HL-60/S4 (cell line): ENCODE data around the gene SLC38A8.

Experiments
- in situ Hi-C: fragments of 300-500 bp; cut with MboI; formaldehyde crosslinking; loops from 2 replicates; pipeline ENCODE4 v1.14.3; 2022; ENCODE audit warnings: low sequenced_read_pairs

The SLC38A8 gene

DNA sequence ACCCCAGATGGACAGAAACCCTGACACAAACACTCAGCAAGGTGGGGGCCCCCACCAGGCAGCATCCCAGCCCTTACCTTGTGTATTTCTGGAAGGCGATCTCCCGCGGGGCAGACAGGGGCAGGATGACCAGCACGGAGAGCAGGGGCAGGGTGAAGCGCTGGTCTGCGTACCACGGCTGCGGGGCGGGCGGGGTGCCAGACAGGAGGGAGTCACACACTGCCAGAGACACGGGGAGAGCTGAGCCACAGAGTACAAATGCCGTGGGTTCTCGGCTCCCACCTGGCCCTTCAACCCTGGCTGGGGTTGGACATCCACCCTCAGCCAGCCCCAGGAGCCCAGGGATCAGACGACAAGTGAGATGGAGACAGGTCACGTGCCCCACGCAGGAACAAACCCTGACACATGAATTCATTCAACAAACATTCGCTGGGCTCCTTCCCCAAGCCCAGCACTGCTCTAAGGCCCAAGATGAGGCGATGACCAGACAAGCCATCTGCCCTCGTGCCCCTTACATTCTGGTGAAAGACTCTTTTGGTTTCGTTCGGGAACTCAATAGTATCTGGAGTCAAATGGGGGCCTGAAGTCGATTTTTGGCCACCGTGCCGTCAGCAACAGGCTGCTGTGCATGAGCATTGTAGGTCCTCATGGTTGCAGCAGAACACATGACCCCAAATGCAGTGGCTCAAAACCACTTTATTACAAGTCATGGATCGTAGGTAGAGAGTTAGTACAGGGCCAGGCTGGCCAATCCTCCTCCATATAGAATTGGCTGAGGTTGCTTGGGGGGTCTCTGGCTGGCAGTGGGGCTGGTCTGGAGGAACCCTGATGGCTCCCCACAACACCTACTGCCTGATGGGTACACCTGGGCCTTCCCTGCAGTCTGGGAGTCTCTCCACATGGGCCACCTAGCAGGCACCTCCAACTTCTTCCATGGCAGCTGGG is 9.1 kb downstream of the SLC38A8 start:
- in situ Hi-C loops, result no loop called here

DNA sequence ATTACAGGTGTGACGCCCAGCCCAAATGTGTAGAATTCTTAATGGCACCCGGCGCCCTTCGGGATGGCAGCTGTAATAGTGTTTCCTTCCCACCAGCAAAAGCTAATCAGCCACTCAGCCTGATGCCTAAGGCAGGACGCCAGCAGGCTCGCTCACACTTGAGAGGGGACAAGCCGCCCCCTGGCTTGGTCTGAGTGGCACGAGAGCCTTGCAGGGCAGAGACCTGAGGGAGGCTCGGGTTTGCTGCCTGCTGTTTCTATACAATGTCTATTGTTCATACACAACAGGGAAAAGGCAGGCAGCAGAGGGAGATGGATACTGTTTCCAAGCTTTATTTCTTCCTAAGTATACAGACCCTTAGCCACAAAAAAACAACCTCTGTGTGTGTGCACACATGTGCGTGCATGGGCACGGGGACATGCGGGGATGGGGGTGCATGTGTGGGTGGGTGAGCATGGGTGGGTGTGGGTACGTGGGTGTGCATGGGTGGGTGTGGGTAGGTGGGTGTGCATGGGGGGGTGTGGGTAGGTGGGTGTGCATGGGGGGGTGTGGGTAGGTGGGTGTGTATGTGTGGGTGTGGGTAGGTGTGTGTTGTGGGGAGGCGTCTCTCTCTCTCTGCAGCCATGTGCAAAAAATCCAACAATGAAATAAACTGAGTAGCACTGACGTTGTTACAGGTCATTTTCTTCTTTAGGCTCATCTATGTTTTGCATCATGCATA is 10.0 kb downstream of the SLC38A8 start:
- in situ Hi-C loops, result no loop called here

DNA sequence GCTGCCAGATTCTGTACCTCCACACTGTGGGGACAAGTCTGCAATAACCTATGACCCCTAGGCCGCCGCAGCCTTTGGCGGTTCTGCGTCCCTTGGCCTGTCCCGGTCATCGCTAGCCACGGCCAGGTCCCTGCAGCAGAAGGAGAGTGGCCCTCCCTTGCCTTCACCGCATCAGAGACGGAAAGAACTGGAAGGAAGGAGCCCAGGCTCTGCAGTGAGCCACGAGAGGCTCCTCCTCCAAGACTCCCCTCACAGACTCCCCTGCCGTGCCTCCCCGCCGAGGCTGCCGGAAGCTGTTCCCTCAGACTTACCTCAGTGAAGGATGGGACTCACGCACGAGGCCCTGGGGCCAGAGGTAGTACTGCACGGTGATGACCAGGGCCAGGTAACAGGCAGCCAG is 11.0 kb downstream of the SLC38A8 start:
- in situ Hi-C loops, result no loop called here

DNA sequence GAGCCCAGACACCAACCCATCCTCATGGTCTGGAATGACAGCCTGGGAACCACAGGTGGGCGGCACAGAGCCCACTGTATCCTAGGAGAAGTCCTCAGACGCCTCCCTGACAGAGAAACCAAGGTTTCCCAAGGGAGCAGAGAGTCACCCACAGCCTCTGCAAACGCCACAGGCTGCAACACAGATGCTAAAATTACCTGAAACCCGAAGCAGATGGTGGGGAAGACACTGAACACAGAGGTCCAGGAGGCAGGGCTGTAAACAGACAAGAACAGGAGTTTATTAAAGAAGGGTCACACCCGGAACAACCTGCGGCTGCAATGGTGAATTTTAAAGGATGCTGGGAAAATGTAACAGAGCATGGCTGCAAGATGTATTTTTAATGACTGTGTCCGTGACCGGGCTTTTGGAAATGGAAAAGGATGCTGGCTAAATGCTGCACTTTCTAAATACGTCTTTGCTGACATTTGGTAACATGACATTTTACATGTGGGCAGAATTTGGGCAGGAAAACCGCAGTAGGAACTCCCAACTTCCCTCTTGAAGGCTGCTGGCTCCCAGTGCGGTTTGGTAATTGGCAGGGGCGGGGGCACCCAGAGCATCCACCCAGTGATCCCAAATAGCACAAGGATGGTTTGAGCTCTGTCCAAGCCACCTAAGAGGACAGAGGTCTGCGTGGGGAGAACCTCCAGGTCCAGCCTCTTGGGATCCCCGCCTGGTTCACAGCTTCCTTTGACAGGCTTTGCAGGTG is 13.1 kb downstream of the SLC38A8 start:
- in situ Hi-C loops, result no loop called here

DNA sequence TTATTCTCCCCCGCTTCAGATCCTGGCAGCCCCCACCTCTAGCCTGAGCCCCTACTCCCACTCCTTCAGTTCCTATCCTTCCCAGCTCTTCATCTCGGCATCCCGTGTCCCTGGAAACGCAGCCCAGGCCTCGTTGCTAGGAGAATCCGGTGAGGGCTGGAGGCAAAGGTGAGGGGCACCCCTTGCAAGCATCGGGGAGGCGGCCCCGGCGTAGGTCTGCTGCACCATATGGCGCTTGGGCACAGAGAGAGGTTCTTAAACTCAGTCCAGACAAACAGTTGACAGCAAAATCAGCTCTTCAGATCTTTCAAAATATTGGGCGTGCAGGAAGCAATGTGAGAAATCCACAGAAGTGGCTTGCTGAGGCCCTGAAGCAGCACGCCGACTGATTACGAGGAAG is 15.0 kb downstream of the SLC38A8 start:
- in situ Hi-C loops, result no loop called here

DNA sequence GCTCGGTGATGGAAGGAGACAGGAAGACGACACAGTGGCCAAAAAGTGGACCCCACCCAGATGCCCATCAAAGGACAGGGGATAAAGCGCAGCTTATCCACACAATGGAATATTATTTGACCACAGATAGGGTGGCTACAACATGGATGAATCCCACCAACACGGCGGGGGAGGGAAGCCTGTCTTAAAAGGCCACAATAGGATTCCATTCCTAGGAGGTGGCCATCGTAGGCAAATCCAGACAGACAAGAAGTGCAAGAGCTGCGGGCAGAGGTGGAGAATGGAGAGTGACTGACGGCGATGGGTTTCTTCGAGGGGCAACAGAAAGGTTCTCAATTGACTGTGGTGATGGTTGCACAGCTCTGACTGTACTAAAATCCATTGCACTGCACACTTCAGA is 16.0 kb downstream of the SLC38A8 start:
- in situ Hi-C loops, result no loop called here

DNA sequence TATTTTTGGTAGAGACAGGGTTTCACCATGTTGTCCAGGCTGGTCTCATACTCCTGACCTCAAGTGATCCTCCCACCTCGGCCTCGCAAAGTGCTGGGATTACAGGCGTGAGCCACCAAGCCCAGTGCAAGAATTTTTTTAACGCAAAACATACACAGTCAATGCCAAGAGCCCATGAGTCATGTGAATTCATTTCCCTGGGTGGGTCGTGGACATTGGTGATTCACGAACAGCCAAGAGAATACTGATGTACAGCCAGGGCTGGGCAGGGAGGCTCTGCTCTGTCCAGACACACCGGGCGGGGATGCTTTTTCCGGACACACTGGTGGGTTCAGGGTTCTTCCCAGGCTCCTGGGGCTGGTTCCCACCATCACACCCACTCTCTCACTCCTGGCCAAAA is 17.7 kb downstream of the SLC38A8 start:
- in situ Hi-C loops, result no loop called here

DNA sequence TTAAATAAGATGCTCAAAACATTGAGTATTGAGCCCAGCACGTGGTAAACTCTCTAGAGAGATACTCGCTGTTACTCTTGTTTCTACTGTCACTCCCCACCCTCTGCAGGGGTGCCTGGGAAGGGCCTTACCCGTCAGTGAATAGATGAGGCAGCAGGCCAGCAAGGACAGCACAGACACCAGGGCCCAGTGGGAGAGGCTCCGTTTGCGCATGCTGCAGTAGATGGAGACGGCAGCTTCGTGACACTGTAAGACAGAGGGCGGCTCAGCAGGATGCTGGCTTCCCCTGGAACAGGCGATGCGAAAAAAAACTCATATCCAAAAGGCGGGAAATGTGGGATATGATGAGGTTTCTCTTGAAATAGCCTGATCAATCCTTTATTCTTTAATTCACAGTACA is 20.0 kb downstream of the SLC38A8 start:
- in situ Hi-C loops, result no loop called here

DNA sequence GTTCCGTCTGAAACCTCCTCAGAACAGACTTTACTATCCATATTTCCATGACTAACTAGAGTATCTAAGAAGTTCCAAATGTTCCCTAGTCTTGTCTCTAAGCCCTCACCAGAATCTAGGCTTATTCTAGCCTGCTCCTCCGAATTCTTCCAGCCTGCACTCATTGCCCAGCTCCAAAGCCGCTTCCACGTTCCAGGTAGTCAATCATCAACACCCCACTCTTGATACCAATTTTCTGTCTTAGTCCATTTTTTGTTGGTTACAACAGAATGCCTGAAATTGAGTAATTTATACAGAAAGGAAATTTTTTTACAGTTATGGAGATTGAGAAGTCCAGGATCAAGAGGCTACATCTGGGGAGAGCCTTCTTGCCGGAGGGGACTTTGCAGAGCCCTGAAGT is 21.1 kb downstream of the SLC38A8 start:
- in situ Hi-C loops, result no loop called here

DNA sequence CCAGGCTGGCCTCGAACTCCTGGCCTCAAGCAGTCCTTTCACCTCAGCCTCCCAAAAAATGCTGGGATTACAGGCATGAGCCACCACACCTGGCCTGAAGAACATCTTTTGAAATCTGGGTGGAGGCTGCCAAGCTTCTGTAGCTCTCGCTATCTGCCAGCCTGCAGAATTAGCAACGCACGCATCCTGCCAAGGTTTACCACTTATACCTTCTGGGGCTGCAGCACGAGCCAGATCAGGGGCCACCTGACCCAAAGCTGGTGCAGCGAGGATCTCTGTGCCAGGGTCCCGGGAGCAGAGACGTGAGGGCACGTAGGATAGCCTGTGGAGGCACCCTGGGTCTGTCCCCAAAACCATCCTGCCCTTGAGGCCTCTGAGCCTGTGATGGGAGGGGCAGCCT is 22.2 kb downstream of the SLC38A8 start:
- in situ Hi-C loops, result no loop called here

DNA sequence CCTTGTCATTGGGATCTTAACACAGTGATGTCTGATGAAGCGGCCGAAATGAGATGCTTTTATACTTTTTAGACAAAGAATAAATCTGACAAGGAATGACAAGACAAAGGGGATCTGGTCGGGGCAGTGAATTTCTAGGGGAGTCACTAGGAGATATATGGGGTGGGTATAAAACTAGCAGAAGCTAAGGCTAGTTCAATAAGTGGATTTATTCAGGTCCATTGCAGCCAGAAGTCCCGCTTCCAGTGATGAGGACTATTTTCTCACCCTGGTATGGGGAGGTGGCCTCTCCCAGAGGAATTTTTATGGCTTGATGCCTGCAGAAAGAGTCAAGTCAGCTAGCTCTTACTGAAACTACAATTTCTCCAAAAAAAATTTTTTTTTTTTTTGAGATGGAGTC is 23.9 kb downstream of the SLC38A8 start:
- in situ Hi-C loops, result no loop called here

DNA sequence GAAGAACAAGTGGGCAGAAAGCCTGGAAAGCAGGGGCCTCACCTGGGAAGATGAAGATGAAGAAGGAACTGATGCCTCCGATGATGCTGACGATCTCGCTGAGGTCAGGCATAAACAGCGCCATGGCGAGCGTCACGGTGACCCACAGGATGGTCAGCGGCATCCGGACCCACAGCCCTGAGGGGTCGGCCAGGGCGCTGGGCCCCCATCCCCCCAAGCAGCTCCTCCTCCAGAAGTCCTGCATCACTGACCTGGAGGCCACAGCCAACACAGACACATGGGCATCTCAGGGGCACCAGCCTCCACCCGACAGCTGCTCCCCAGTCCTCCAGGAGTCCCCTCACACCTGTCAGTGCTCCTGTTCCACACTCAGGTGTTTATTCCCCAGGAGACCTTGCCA is 26.1 kb downstream of the SLC38A8 start:
- in situ Hi-C loops, result no loop called here

DNA sequence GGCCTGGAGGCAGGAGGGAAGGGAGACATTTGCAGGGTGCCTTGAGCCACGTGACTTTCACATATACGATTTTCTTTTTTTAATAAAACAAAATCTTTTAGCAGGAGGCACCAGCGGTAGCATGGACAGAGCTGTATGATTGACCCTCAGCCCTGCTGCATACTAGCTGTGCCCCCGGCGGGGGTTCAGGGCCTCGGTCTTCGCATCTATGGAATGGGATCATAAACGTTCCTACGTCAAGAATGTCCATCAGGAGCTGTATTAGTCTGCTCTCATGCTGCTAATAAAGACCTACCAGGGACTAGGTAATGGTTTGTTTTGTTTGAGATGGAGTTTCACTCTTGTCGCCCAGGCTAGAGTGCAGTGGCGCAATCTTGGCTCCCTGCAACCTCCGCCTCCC is 27.2 kb downstream of the SLC38A8 start:
- in situ Hi-C loops, result no loop called here

DNA sequence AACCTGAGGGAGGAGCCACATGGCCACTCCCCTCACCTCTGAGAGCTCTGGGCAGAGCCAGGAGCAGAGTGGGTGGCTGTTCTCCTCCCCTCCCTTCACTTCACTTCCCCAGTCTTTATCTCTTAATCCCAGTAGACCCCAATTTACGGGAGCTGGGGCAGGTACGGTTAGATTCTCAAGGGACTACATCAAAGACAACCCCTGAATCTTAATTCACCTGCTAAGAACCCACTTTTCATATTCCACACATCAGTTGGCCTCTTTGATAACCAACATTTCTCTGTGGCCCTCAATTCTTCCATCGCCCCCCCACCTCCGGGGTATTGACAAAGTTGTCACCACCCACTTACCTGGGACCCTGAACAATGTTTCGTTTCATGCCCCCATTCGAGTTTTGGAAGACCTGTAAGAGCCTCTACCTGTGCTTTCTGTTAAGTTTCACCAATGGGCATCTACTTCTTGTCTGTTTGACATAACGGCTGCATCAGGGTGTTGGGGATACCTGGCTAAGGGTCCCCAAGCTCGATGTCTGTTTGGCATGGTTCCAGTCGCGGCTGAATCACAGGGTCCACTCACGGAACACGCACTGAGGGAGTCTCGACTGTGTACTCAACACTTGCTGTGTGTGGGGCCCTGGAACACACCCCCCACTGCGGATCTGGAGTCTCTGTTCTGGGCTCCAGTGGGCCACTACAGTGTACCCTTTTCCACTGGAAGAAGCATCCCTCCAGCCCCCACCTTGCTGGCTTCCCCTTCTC is 27.8 kb downstream of the SLC38A8 start:
- in situ Hi-C loops, result no loop called here

DNA sequence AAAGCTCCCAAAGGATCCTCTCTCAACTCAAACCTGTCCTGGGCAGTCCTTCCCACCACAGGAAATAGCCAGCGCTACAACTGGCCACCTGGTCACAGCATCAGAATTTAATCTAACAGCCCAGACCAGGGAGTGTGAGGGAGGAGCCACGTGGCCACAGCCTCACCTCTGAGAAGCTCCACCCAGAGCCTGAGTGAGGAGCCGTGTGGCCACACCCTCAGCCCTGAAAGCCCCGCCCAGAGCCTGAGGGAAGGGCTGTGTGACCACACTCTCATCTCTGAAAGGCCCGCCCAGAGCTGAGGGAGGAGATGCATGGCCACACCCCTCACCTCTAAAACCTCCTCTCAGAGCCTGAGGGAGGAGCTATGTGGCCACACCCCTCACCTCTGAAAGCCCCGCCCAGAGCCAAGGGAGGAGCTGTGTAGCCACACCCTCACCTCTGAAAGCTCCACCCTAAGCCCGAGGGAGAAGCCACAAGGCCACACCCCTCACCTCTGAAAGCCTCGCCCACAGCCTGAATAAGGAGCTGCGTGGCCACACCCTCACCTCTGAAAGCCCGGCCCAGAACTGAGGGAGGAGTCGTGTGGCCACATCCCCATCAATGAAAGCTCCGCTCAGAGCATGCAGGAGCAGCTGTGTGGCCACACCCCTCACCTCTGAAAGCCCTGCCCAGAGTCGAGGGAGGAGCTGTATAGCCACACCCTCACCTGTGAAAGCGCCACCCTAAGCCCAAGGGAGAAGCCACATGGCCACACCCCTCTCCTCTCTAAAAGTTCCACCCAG is 28.6 kb downstream of the SLC38A8 start:
- in situ Hi-C loops, result no loop called here

DNA sequence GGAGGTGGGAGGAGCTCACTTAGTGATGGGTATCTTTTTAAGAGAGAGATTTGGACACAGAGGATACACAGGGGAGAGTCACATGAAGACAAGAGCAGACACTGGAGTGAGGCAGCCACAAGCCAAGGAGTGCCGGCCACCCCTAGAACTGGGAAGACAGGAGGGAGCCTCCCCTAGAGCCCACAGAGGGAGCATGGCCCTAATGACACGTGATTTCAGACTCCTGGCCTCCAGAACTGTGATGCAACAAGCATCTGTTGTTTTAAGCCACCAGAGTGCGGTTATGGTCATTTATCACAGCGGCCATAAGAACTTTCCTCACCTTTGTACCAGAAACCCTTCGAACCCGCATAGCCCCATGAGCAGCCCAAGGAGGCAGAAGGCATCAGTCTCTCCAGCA is 33.3 kb downstream of the SLC38A8 start:
- in situ Hi-C loops, result no loop called here

DNA sequence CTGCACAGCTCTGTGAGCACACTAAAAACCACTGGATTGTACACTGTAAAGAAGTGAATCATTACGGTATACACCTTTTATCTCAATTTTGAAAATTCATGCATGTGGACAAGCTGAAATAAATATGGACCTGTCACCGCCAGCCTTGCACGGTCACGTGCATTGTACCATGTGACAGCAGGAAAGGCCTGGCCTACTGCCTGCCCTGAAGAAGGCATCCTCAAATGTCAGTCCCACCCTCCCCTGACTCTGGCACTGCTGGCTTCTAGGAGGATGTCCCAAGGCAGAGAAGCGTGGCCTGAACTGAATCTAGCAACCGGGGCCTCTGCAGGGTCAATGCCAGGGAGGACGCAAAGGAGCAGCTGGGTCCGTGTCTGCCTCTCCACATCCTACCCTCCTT is 34.6 kb downstream of the SLC38A8 start:
- in situ Hi-C loops, result no loop called here

DNA sequence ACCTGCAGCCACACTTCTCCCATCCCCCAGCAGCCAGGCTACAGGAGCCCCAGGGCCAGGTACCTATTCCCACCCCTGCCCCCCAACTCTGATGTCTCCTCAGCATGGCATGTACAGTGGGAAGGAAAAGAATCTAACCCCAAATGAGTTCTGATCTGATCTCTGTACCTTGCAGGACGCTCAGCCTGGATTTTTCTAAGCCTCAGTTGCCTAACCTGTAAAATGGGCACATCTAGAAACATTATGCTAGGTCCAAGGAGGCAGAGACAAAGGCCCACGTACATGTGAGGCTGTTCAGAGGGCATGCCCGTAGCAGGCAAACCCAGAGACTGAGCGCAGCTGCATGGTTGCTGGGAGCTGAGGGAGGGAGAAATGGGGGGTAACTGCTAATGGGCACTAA is 35.1 kb downstream of the SLC38A8 start:
- in situ Hi-C loops, result no loop called here

DNA sequence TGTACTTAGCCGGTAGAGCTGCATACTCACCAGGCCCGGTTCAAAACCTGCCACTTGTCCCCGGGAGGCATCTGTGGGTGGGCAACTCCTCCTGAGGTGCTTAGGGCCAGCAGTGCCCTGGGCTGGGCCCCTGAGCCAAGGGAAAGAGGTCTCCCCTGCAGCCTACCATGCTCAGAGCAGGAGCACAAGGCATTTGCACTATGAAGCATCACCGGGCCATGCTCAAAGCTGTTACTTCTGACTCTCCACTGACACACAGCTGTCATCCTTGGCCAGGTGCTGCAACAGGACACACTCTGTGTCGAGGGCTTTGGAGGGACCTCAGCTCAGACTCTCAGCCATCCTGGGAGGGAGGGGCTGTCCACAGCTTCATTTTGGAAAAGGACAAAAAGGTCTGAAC is 37.2 kb downstream of the SLC38A8 start:
- in situ Hi-C loops, result no loop called here

DNA sequence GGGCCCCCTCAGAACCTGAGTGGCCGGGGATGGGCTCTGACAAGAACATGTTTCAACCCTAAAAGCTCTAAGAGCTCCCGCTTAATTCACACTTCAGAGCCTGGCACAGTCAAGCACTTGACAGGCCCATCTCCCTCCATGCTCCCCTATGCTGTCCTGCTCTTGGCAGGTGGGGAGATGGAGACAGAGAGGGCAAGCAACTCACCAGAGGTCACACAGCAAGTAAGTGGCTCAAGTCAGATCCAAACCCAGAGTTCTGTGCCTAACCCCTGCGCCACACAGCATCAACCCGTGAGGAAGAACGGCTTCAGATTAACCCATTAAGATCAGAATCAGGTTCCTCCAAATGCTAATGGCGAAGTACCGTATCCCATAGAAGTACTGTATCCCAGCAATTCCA is 38.2 kb downstream of the SLC38A8 start:
- in situ Hi-C loops, result no loop called here
